Body of pancreas (tissue), 4 donors: ENCODE results near the gene GULP1. TPM values are rescaled to one million over a fixed set of nuclear protein-coding genes. Genes with fewer than 3 reads are reported as not detected.

Experiments
- ATAC-seq: fragments of 150-250 bp; one replicate; pipeline ENCODE4 v1.9.1; 2016
- DNase-seq, 4 donors: peaks; one replicate each; pipeline ENCODE4 v3.0.0-alpha.2; 2019
- H3K27ac ChIP-seq, 4 donors: fragments of 200-600 bp; sonication (generic); 1 replicate in 3 of 4; 2 replicates in 1 of 4; pipeline versions ENCODE4 v1.5.1 to v1.6.1; 2016 to 2019; ENCODE audit warnings: mild to moderate bottlenecking in 1 of 4, mixed read lengths in 1 of 4, moderate library complexity in 1 of 4
- H3K27me3 ChIP-seq, 2 donors: fragments of 200-600 bp; sonication (generic); one replicate each; pipeline ENCODE4 v1.6.0; 2016; ENCODE audit warnings: mild to moderate bottlenecking in 1 of 2
- H3K36me3 ChIP-seq, 2 donors: fragments of 200-600 bp; sonication (generic); replicated peaks in 1 of 2; 2 replicates each; pipeline ENCODE4 v1.5.1; 2016; ENCODE audit warnings: low read depth in 2 of 2; ENCODE audit not compliant: insufficient read depth in 1 of 2
- H3K4me1 ChIP-seq: fragments of 200-600 bp; sonication (generic); one replicate; pipeline ENCODE4 v1.6.0; 2016
- H3K4me3 ChIP-seq, 2 donors: fragments of 200-600 bp; sonication (generic); 1 replicate in 1 of 2; 2 replicates in 1 of 2; pipeline ENCODE4 v1.5.1; 2016 to 2019
- H3K9me3 ChIP-seq, 3 donors: fragments of 200-600 bp; sonication (generic); 1 replicate in 2 of 3; 2 replicates in 1 of 3; pipeline ENCODE4 v1.5.1; 2016
- POLR2A ChIP-seq, 3 donors: fragments of 450-650 bp; IDR thresholded peaks; one replicate each; pipeline ENCODE4 v1.6.1; 2016; ENCODE audit warnings: antibody characterized with exemption in 3 of 3, mild to moderate bottlenecking in 2 of 3
- WGBS, 2 donors: methylation state at CpG; one replicate each; pipeline ENCODE4 v1.1.5; 2017; 5-methylcytosine and 5-hydroxymethylcytosine counted together
- intact Hi-C: fragments of 100-400 bp; cut with DNase I; formaldehyde crosslinking; loops from one replicate; pipeline ENCODE4 v1.15.1; 2023
- total RNA-seq, 2 donors: library from RNA; depleted of rRNA; stranded (reverse); fragments of >200 nt; gene quantifications; one replicate each; pipeline ENCODE4 v1.1.0, GENCODE V29; 2016
- TF ChIP-seq, protein P1 (sequence below), 7 experiments: fragments of 450-650 bp in 4 of 7; fragments of 200-600 bp in 3 of 7; sonication (generic) in 3 of 7; IDR thresholded peaks; one replicate each; pipeline ENCODE4 v1.5.1; 2016 to 2019; ENCODE audit warnings: antibody characterized with exemption in 7 of 7

The GULP1 gene
- total RNA-seq, 2 donors from 2014 or later, result 24.7 to 50.3 TPM

DNA sequence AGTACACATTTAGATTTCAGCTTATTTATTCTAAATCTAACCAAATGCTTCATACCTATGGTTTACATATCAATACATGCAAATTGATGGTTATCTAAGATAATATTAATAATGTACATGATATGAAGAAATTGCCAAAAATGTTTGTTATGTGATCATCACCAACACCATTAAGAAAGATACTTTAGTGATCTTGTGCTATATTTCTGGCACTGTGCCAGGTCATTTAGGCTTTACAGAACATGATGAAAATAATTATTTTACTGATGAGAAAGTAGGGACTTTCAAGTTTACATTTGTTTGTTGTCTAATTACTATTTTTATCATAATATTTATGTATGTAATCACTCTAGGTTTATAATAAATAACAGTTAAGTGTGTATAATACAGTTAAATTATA lies 158.3 kb downstream of the GULP1 start:
- Histone ChIP-seq H3K27me3 (no peaks in the 10 kb centered on the region), H3K9me3 (no peaks in the 10 kb centered on the region), H3K4me3 (no peak overlapping the region), H3K27ac (no peak overlapping the region), H3K4me1 (no peaks in the 10 kb centered on the region), H3K36me3 (no peaks in the 10 kb centered on the region)
- intact Hi-C loops, result no loop called here
- DNase-seq (no peak), ATAC-seq (no peak)
- no peak for TF ChIP-seq POLR2A (IDR thresholded peaks at IDR 0.05)
- TF ChIP-seq, protein P1, sequence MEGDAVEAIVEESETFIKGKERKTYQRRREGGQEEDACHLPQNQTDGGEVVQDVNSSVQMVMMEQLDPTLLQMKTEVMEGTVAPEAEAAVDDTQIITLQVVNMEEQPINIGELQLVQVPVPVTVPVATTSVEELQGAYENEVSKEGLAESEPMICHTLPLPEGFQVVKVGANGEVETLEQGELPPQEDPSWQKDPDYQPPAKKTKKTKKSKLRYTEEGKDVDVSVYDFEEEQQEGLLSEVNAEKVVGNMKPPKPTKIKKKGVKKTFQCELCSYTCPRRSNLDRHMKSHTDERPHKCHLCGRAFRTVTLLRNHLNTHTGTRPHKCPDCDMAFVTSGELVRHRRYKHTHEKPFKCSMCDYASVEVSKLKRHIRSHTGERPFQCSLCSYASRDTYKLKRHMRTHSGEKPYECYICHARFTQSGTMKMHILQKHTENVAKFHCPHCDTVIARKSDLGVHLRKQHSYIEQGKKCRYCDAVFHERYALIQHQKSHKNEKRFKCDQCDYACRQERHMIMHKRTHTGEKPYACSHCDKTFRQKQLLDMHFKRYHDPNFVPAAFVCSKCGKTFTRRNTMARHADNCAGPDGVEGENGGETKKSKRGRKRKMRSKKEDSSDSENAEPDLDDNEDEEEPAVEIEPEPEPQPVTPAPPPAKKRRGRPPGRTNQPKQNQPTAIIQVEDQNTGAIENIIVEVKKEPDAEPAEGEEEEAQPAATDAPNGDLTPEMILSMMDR (IDR thresholded peaks at IDR 0.05), result no peak

DNA sequence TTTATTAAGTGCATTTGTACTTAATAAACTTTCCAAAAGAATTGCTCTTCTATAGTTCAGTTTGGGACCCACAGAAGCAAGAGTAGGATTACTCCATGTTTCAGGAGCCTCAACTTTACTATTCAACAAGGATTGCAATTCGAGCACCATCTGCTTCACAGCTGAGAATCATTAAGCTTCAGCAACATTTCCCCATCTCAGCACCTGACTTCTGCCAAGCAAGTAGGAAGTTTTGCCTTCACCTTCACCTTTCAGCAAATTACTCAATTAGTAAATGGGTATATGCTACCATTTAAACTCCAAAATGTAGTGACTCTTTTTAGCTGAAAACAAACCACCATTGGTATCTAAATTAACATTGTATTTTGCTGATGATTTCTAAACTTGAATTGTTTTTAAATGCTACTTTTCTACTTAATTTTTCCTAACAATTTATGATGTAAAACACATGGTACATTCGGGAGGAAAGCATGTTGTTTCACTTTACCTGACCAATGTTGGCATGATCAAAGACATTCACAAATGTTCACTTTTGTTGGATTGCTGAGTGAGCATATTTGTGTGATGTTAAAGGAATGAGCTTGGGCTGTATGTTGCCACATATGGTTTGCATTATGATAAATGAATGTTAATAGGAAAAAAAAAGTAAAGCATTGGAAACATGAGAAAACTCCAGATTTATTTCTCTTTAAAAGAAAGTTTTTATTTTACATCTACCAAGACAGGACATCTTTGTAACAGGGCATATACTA lies 159.2 kb downstream of the GULP1 start:
- H3K9me3 ChIP-seq, result no peaks in the 10 kb centered on the region
- H3K27ac ChIP-seq, result no peak overlapping the region
- H3K27me3 ChIP-seq, result no peaks in the 10 kb centered on the region
- H3K4me3 ChIP-seq, result no peak overlapping the region
- no peaks in the 10 kb centered on the region for H3K4me1 ChIP-seq
- DNase-seq (no peak), ATAC-seq (no peak)
- intact Hi-C loops, result no loop called here
- TF ChIP-seq, protein P1 (IDR thresholded peaks at IDR 0.05), result no peak
- TF ChIP-seq POLR2A (IDR thresholded peaks at IDR 0.05), result no peak
- 85 to 89% methylated on average over 2 of the region's 2 CpGs for WGBS, 2 donors
- H3K36me3 ChIP-seq, result no peaks in the 10 kb centered on the region

DNA sequence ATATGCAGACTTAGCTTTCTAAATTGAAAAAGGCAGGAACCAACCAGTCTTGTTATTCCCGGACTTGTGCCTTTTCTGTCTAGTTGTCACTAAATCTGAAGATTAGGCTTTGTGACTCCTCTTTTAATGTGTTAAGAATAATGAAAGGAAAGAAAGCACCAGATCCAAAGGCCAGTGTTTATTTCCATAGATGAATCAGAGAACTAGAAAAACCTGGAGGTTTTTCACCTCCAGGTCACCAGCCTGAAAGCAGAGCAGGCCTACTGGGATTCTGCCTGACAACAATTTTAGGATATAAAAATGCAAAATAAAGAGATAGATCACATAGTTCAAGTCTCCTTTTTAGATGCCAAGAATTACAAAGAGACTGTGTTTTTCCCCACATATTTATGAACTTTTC lies 160.4 kb downstream of the GULP1 start:
- H3K9me3 ChIP-seq, result no peaks in the 10 kb centered on the region
- H3K27ac ChIP-seq, result no peak overlapping the region
- WGBS, 2 donors, result 80 to 81% methylated on average over 1 of the region's 1 CpG
- no peaks in the 10 kb centered on the region for H3K27me3 ChIP-seq
- H3K4me1 ChIP-seq, result no peaks in the 10 kb centered on the region
- intact Hi-C loops, result no loop called here
- H3K36me3 ChIP-seq, result no peaks in the 10 kb centered on the region
- DNase-seq, result no peak
- ATAC-seq, result no peak
- no peak overlapping the region for H3K4me3 ChIP-seq
- no peak for TF ChIP-seq POLR2A (IDR thresholded peaks at IDR 0.05)
- TF ChIP-seq, protein P1 (IDR thresholded peaks at IDR 0.05), result no peak

DNA sequence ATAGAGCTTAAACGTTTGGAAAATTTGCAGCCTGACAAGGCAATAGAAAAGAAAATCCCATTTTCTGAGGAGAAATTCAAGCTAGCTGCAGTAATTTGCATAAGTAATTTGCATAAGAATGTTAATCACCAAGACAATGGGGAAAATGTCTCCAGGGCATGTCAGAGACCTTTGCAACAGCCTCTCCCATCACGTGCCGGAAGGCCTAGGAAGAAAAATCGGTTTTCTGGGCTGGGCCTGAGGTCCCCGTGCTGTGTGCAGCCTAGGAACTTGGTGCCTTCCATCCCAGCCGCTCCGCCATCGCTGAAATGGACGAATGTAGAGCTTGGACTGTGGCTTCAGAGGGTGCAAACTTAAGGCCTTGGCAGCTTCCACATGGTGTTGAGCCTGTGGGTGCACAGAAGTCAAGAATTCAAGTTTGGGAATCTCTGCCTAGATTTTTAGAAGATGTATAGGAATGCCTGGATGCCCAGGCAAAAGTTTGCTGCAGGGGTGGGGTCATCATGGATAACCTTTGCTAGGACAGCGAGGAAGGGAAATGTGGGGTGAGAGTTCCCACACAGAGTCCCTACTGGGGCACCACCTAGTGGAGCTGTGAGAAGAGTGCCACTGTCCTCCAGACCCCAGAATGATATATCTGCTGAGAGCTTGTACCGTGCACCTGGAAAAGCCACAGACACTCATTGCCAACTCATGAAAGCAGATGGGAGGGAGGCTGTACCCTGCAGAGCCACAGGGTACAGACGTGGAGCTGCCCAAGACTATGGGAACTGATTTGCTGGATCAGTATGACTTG lies 164.6 kb downstream of the GULP1 start:
- Histone ChIP-seq H3K27ac (no peak overlapping the region), H3K4me1 (no peaks in the 10 kb centered on the region), H3K9me3 (no peaks in the 10 kb centered on the region), H3K4me3 (no peak overlapping the region), H3K27me3 (no peaks in the 10 kb centered on the region), H3K36me3 (no peaks in the 10 kb centered on the region)
- TF ChIP-seq POLR2A (IDR thresholded peaks at IDR 0.05), result no peak
- TF ChIP-seq, protein P1 (IDR thresholded peaks at IDR 0.05), result no peak
- no peak for ATAC-seq
- WGBS, 2 donors, result 88 to 90% methylated on average over 12 of the region's 12 CpGs
- intact Hi-C loops, result no loop called here
- DNase-seq, result no peak
